Peyer's patch (tissue), 4 donors: Measurements from ENCODE around the gene HMX1.

Experiments
- POLR2A ChIP-seq, 2 donors: fragments of 450-650 bp; IDR thresholded peaks; one replicate each; pipeline ENCODE4 v1.5.1; 2017; ENCODE audit warnings: antibody characterized with exemption in 2 of 2, mild to moderate bottlenecking in 2 of 2, moderate library complexity in 2 of 2
- TF ChIP-seq, protein P1 (sequence below), 6 experiments: fragments of 450-650 bp in 4 of 6; fragments of 200-600 bp in 2 of 6; sonication (generic) in 1 of 6; IDR thresholded peaks; one replicate each; pipeline ENCODE4 v1.5.1; 2017 to 2019; ENCODE audit warnings: antibody characterized with exemption in 6 of 6, mild to moderate bottlenecking in 3 of 6, moderate library complexity in 1 of 6

DNA sequence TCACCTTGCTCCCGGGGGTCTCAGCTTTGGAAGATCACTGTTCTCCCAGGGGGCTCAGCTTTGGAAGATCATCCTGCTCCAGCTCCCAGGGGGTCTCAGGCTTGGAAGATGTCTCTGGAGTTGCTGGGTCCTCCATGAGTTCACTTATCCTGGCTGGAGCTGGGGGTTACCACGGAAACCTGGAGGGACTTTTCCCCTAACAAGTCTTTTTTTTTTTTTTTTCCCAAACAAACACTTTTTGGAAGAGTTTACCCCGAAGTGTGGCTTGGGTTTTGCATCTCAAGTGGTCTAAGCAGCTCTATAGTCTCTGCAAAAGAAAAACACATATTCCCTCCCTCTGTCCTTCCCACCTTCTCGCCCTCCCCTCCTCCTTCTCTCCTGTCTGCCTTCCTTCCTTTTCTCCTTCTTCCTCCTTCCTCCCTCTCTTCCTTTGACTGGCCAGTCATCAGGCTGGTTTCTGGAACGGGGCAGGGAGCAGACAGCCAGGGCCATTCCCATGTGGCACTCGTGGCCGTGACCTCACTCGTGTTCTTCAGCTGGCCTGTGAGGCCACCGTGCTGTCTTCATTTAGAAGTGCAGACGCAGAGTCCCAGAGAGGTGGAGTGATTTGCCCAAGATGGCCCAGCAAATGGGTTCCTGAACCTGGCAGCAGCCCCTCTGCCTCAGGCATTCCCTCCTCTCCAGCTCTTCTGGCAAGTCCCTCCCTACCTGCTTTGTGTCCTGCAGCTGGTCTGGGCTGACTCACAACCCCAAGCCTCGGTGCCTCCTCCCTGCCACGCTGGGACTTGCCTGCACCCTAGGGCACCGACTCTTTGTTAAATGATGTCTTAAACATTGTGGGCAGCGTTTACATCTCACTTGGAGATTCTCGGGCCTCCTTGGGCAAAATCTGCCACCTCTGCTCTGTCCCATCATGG, 25.9 kb upstream of the HMX1 start:
- TF ChIP-seq POLR2A (IDR thresholded peaks at IDR 0.05) = no peak
- TF ChIP-seq, protein P1, sequence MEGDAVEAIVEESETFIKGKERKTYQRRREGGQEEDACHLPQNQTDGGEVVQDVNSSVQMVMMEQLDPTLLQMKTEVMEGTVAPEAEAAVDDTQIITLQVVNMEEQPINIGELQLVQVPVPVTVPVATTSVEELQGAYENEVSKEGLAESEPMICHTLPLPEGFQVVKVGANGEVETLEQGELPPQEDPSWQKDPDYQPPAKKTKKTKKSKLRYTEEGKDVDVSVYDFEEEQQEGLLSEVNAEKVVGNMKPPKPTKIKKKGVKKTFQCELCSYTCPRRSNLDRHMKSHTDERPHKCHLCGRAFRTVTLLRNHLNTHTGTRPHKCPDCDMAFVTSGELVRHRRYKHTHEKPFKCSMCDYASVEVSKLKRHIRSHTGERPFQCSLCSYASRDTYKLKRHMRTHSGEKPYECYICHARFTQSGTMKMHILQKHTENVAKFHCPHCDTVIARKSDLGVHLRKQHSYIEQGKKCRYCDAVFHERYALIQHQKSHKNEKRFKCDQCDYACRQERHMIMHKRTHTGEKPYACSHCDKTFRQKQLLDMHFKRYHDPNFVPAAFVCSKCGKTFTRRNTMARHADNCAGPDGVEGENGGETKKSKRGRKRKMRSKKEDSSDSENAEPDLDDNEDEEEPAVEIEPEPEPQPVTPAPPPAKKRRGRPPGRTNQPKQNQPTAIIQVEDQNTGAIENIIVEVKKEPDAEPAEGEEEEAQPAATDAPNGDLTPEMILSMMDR (IDR thresholded peaks at IDR 0.05) = no peak
